Stomach (tissue), 4 donors: ENCODE results near the gene ARL4D.

ENCODE experiments used
- POLR2A ChIP-seq, 4 donors: fragments of 450-650 bp; IDR thresholded peaks; one replicate each; pipeline ENCODE4 v1.6.1; 2016; ENCODE audit warnings: antibody characterized with exemption in 4 of 4, control low read depth in 2 of 4, mild to moderate bottlenecking in 1 of 4, moderate library complexity in 1 of 4
- POLR2AphosphoS5 ChIP-seq, 3 donors: sonication (generic); formaldehyde crosslinking; IDR thresholded peaks; one replicate each; pipeline ENCODE4 v1.6.1; 2016; ENCODE audit warnings: antibody characterized with exemption in 3 of 3
- TF ChIP-seq, protein P1 (sequence below), 7 experiments: fragments of 450-650 bp in 4 of 7; fragments of 200-600 bp in 3 of 7; sonication (generic) in 3 of 7; IDR thresholded peaks; one replicate each; pipeline ENCODE4 v1.5.1; 2016 to 2019; ENCODE audit warnings: antibody characterized with exemption in 7 of 7, control low read depth in 2 of 7, mild to moderate bottlenecking in 1 of 7

DNA sequence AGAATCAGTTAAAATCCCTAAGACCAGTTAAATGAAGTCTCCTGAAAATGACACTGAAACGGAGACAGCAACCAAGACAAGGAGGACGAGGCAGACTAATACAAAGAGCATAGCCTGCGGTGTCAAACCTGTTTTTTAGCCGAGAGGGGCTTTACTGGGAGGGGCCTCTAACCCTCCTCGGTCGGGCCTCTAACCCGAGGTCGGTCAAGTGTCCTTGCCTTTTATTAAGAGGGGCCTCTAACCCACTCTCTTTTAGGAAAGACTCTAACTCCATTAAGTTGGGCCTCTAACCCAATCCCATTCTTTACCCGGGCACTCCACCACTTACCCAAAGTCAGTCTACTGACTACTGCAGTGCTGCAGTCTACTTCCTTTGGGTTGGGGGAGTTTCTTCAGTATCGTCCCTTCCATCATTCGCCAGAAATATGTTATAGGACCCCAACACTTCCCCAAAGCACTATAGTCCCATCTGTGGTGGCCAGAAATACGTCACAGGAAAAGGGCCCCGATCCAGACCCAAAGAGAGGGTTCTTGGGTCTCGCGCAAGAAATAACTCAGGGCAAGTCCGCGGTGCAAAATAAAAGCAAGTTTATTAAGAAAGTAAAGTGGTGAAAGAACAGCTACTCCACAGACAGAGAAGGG lies 39.2 kb upstream of the ARL4D start:
- no peak for TF ChIP-seq POLR2A (IDR thresholded peaks at IDR 0.05)
- TF ChIP-seq, protein P1, sequence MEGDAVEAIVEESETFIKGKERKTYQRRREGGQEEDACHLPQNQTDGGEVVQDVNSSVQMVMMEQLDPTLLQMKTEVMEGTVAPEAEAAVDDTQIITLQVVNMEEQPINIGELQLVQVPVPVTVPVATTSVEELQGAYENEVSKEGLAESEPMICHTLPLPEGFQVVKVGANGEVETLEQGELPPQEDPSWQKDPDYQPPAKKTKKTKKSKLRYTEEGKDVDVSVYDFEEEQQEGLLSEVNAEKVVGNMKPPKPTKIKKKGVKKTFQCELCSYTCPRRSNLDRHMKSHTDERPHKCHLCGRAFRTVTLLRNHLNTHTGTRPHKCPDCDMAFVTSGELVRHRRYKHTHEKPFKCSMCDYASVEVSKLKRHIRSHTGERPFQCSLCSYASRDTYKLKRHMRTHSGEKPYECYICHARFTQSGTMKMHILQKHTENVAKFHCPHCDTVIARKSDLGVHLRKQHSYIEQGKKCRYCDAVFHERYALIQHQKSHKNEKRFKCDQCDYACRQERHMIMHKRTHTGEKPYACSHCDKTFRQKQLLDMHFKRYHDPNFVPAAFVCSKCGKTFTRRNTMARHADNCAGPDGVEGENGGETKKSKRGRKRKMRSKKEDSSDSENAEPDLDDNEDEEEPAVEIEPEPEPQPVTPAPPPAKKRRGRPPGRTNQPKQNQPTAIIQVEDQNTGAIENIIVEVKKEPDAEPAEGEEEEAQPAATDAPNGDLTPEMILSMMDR (IDR thresholded peaks at IDR 0.05) = no peak
- TF ChIP-seq POLR2AphosphoS5 (IDR thresholded peaks at IDR 0.05) = no peak
